Neural cell (in vitro differentiated cells): ENCODE data around the gene NCAPH2.

Experiments
- CTCF ChIP-seq: fragments of 450-650 bp; IDR thresholded peaks from 2 replicates; pipeline ENCODE4 v1.5.1; 2014; ENCODE audit warnings: antibody characterized with exemption, mild to moderate bottlenecking, moderate library complexity; ENCODE audit not compliant: poor library complexity, severe bottlenecking
- EP300 ChIP-seq: fragments of 450-650 bp; conservative IDR thresholded peaks from 2 replicates; pipeline ENCODE4 v1.6.1; 2014; ENCODE audit warnings: antibody characterized with exemption, mild to moderate bottlenecking, moderate library complexity; ENCODE audit not compliant: poor library complexity, severe bottlenecking
- MXI1 ChIP-seq: fragments of 450-650 bp; conservative IDR thresholded peaks from 2 replicates; pipeline ENCODE4 v1.6.1; 2014; ENCODE audit warnings: antibody characterized with exemption, mild to moderate bottlenecking; ENCODE audit not compliant: poor library complexity, severe bottlenecking
- POLR2AphosphoS5 ChIP-seq: IDR thresholded peaks from 2 replicates; pipeline ENCODE4 v1.6.1; 2012

- no peak for TF ChIP-seq POLR2AphosphoS5
- TF ChIP-seq CTCF, result no peak
- no peak for TF ChIP-seq MXI1
- TF ChIP-seq EP300, result no peak
Measured at GRCh38 chr22:50536226-50536625, 28.2 kb downstream of the NCAPH2 start.
